Measurements from ENCODE around the gene SPDYE2B.
"Not testable (repeated sequence)": the region's sequence is repeated elsewhere in the genome, so short reads cannot be mapped to it uniquely, and the experiment has no call there.

DNA sequence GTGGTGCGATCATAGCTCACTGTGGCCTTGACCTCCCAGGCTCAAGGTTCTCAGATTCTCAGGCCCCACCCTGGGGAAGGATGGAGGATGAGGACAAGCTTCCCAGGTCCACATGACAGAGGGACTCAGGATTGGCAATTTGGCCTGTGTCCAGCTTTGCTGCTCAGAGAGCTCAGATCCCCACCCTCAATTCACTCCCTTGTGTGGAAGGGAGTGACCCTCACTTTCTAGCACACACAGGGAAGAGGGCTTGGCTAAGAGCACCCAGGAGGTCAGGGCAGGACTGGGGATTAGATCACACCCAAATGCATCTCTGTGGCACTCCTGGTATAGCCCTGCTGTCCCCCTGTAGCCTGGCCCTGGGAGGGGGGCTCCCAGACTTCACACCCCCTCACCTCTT is 6.7 kb upstream of the SPDYE2B start:
- TF ChIP-seq POLR2A, POLR2AphosphoS5 (IDR thresholded peaks at IDR 0.05): not testable (repeated sequence)
- TF ChIP-seq, protein P1, sequence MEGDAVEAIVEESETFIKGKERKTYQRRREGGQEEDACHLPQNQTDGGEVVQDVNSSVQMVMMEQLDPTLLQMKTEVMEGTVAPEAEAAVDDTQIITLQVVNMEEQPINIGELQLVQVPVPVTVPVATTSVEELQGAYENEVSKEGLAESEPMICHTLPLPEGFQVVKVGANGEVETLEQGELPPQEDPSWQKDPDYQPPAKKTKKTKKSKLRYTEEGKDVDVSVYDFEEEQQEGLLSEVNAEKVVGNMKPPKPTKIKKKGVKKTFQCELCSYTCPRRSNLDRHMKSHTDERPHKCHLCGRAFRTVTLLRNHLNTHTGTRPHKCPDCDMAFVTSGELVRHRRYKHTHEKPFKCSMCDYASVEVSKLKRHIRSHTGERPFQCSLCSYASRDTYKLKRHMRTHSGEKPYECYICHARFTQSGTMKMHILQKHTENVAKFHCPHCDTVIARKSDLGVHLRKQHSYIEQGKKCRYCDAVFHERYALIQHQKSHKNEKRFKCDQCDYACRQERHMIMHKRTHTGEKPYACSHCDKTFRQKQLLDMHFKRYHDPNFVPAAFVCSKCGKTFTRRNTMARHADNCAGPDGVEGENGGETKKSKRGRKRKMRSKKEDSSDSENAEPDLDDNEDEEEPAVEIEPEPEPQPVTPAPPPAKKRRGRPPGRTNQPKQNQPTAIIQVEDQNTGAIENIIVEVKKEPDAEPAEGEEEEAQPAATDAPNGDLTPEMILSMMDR (IDR thresholded peaks at IDR 0.05) = not testable (repeated sequence)

Data from breast epithelium (tissue), 3 donors.